ENCODE results near the gene ZMYM5. TPM values are rescaled to one million over a fixed set of nuclear protein-coding genes. Genes with fewer than 3 reads are reported as not detected.

ZMYM5 gene
- total and polyA plus RNA-seq, 2 of the 8 experiments (the other 6 are each of a cell fraction or from before 2014, with no cell fraction given) = 4.9 to 7.9 TPM

DNA sequence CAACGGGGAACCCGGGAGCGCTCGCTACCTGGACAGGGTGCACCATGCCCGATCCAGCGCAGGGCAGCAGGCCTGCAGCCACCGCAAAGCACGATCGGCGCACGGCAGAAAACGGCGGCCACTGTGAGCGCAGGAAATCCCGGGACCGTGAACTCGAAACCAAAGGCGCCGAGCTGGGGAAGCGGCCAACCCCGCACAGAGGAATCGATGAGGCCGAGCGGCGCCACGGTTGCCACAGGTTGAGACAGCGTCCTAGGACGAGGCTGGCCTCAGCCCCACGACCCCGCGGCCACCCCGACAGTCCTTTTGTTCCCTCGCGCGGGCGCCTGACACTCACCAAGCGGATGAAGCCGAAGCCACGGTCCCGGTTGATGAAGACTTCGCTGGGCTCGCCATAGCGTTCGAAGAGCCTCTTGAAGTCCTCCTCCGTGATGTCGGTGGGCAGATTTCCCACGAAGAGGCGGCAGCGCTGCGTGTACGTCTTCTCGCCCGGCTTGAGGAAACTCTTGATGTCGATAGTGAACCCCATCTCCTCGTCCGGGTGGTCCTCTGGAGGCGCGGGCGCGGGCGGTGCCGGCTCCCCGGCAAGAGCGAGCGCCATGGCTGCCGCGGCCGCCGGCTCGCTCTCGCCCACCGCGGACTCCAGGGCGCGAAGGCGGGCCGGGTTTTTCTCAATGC is 81.3 kb downstream of the ZMYM5 start (continued):
- TF ChIP-seq PHF8 (conservative IDR thresholded peaks at IDR 0.05; ENCODE audit: low read depth, low read length) = no peak; the same call in 1 of the 2 replicates
- TF ChIP-seq CTBP2 (IDR thresholded peaks at IDR 0.05; ENCODE audit: borderline replicate concordance, insufficient read depth, insufficient read length, low read length) = no peak
- TF ChIP-seq TBP (IDR thresholded peaks at IDR 0.05; ENCODE audit: low read depth, low read length) = no peak
- no peak for TF ChIP-seq TAF7 (optimal IDR thresholded peaks at IDR 0.05; ENCODE audit: borderline replicate concordance, low read depth, low read length)
- TF ChIP-seq NRF1 (IDR thresholded peaks at IDR 0.05; ENCODE audit: low read depth, low read length) = no peak
- TF ChIP-seq, protein P1, sequence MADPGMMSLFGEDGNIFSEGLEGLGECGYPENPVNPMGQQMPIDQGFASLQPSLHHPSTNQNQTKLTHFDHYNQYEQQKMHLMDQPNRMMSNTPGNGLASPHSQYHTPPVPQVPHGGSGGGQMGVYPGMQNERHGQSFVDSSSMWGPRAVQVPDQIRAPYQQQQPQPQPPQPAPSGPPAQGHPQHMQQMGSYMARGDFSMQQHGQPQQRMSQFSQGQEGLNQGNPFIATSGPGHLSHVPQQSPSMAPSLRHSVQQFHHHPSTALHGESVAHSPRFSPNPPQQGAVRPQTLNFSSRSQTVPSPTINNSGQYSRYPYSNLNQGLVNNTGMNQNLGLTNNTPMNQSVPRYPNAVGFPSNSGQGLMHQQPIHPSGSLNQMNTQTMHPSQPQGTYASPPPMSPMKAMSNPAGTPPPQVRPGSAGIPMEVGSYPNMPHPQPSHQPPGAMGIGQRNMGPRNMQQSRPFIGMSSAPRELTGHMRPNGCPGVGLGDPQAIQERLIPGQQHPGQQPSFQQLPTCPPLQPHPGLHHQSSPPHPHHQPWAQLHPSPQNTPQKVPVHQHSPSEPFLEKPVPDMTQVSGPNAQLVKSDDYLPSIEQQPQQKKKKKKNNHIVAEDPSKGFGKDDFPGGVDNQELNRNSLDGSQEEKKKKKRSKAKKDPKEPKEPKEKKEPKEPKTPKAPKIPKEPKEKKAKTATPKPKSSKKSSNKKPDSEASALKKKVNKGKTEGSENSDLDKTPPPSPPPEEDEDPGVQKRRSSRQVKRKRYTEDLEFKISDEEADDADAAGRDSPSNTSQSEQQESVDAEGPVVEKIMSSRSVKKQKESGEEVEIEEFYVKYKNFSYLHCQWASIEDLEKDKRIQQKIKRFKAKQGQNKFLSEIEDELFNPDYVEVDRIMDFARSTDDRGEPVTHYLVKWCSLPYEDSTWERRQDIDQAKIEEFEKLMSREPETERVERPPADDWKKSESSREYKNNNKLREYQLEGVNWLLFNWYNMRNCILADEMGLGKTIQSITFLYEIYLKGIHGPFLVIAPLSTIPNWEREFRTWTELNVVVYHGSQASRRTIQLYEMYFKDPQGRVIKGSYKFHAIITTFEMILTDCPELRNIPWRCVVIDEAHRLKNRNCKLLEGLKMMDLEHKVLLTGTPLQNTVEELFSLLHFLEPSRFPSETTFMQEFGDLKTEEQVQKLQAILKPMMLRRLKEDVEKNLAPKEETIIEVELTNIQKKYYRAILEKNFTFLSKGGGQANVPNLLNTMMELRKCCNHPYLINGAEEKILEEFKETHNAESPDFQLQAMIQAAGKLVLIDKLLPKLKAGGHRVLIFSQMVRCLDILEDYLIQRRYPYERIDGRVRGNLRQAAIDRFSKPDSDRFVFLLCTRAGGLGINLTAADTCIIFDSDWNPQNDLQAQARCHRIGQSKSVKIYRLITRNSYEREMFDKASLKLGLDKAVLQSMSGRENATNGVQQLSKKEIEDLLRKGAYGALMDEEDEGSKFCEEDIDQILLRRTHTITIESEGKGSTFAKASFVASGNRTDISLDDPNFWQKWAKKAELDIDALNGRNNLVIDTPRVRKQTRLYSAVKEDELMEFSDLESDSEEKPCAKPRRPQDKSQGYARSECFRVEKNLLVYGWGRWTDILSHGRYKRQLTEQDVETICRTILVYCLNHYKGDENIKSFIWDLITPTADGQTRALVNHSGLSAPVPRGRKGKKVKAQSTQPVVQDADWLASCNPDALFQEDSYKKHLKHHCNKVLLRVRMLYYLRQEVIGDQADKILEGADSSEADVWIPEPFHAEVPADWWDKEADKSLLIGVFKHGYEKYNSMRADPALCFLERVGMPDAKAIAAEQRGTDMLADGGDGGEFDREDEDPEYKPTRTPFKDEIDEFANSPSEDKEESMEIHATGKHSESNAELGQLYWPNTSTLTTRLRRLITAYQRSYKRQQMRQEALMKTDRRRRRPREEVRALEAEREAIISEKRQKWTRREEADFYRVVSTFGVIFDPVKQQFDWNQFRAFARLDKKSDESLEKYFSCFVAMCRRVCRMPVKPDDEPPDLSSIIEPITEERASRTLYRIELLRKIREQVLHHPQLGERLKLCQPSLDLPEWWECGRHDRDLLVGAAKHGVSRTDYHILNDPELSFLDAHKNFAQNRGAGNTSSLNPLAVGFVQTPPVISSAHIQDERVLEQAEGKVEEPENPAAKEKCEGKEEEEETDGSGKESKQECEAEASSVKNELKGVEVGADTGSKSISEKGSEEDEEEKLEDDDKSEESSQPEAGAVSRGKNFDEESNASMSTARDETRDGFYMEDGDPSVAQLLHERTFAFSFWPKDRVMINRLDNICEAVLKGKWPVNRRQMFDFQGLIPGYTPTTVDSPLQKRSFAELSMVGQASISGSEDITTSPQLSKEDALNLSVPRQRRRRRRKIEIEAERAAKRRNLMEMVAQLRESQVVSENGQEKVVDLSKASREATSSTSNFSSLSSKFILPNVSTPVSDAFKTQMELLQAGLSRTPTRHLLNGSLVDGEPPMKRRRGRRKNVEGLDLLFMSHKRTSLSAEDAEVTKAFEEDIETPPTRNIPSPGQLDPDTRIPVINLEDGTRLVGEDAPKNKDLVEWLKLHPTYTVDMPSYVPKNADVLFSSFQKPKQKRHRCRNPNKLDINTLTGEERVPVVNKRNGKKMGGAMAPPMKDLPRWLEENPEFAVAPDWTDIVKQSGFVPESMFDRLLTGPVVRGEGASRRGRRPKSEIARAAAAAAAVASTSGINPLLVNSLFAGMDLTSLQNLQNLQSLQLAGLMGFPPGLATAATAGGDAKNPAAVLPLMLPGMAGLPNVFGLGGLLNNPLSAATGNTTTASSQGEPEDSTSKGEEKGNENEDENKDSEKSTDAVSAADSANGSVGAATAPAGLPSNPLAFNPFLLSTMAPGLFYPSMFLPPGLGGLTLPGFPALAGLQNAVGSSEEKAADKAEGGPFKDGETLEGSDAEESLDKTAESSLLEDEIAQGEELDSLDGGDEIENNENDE (IDR thresholded peaks at IDR 0.05; ENCODE audit: insufficient replicate concordance, low read length) = no peak
- TF ChIP-seq, protein P2, sequence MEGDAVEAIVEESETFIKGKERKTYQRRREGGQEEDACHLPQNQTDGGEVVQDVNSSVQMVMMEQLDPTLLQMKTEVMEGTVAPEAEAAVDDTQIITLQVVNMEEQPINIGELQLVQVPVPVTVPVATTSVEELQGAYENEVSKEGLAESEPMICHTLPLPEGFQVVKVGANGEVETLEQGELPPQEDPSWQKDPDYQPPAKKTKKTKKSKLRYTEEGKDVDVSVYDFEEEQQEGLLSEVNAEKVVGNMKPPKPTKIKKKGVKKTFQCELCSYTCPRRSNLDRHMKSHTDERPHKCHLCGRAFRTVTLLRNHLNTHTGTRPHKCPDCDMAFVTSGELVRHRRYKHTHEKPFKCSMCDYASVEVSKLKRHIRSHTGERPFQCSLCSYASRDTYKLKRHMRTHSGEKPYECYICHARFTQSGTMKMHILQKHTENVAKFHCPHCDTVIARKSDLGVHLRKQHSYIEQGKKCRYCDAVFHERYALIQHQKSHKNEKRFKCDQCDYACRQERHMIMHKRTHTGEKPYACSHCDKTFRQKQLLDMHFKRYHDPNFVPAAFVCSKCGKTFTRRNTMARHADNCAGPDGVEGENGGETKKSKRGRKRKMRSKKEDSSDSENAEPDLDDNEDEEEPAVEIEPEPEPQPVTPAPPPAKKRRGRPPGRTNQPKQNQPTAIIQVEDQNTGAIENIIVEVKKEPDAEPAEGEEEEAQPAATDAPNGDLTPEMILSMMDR (IDR thresholded peaks at IDR 0.05; ENCODE audit: control extremely low read depth in 1 of 3, insufficient read depth in 1 of 3, low read depth in 1 of 3, low read length in 3 of 3) = no peak

Measured in H1 (cell line).